ENCODE measurements around the gene FUZ. TPM values are rescaled to one million over a fixed set of nuclear protein-coding genes. Genes with fewer than 3 reads are reported as not detected.

Gene FUZ
- total and polyA plus RNA-seq, 2 experiments from 2014 or later: 19.5 to 20.4 TPM

DNA sequence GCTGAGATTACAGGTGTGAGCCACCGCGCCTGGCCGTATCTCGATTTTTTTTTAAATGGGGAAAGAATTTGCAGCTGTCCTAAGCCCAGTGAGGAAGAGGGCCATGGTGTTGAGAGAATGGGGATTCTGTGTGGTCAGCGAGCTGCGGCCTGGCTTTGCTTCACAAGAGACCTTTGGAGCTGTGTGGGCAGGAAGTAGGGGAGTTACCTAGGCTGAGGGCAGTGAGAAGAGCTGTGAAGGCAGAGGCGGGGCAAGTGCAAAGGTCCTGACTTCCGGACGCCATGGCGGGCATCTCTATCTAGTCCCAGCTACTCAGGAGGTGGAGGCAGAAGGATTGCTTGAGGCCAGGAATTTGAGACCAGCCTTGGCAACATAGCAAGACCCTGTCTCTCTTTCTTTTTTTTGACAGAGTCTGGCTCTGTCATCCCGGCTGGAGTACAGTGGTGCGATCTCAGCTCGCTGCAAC lies 41.4 kb downstream of the FUZ start:
- H3K4me3 ChIP-seq: no peak overlapping the region
- no peaks in the 10 kb centered on the region for H3K9me3 ChIP-seq (ENCODE audit: low read depth)
- no peaks in the 10 kb centered on the region for H3K27me3 ChIP-seq
- no peak for DNase-seq (ENCODE audit: low spot score)
- peaks cover 3% of the 10 kb centered on the region for H4K20me1 ChIP-seq (ENCODE audit: insufficient read depth, poor library complexity, severe bottlenecking)
- peaks cover 85% of the 10 kb centered on the region for H3K79me2 ChIP-seq
- H3K9me2 ChIP-seq (replicated peaks; ENCODE audit: insufficient read depth): no peaks in the 10 kb centered on the region
- TF ChIP-seq, protein P1, sequence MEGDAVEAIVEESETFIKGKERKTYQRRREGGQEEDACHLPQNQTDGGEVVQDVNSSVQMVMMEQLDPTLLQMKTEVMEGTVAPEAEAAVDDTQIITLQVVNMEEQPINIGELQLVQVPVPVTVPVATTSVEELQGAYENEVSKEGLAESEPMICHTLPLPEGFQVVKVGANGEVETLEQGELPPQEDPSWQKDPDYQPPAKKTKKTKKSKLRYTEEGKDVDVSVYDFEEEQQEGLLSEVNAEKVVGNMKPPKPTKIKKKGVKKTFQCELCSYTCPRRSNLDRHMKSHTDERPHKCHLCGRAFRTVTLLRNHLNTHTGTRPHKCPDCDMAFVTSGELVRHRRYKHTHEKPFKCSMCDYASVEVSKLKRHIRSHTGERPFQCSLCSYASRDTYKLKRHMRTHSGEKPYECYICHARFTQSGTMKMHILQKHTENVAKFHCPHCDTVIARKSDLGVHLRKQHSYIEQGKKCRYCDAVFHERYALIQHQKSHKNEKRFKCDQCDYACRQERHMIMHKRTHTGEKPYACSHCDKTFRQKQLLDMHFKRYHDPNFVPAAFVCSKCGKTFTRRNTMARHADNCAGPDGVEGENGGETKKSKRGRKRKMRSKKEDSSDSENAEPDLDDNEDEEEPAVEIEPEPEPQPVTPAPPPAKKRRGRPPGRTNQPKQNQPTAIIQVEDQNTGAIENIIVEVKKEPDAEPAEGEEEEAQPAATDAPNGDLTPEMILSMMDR (IDR thresholded peaks at IDR 0.05; ENCODE audit: poor library complexity): no peak
- TF ChIP-seq EZH2phosphoT487 (IDR thresholded peaks at IDR 0.05; ENCODE audit: low read depth, severe bottlenecking, unreplicated experiment) (no peak), EZH2 (IDR thresholded peaks at IDR 0.05; ENCODE audit: borderline replicate concordance) (no peak)
- no peaks in the 10 kb centered on the region for H3K36me3 ChIP-seq (replicated peaks; ENCODE audit: insufficient read depth, low read depth)
- H3K27ac ChIP-seq: no peak overlapping the region
- no peak overlapping the region for H3K4me2 ChIP-seq
- H3K4me1 ChIP-seq (ENCODE audit: insufficient read depth): peaks cover 6% of the 10 kb centered on the region
- 90% methylated on average over 13 of the region's 13 CpGs for WGBS (ENCODE audit: low lambda C conversion rate, missing lambda C conversion rate)
- H2AFZ ChIP-seq: no peak overlapping the region

DNA sequence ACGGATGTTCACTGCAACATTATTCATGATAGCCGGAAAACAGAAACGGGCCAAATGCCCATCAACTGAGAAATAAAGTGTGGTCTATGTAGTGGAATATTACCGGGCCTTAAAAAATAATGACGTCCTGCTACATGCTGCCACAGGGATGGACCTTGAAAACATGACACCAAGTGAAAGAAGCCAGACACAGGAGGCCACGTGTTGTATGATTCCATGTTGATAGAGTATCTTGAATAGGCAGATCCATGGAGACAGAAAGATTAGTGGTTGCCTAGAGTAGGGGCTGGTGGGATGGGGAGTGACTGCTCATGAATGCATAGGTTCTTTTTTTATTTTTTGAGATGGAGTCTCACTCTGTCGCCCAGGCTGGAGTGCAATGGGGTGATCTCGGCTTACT lies 42.6 kb downstream of the FUZ start:
- no peak overlapping the region for H2AFZ ChIP-seq
- peaks cover 78% of the 10 kb centered on the region for H3K79me2 ChIP-seq
- peaks cover 3% of the 10 kb centered on the region for H4K20me1 ChIP-seq (ENCODE audit: insufficient read depth, poor library complexity, severe bottlenecking)
- TF ChIP-seq EZH2phosphoT487 (IDR thresholded peaks at IDR 0.05; ENCODE audit: low read depth, severe bottlenecking, unreplicated experiment): no peak
- TF ChIP-seq, protein P1 (IDR thresholded peaks at IDR 0.05; ENCODE audit: poor library complexity): no peak
- DNase-seq (ENCODE audit: low spot score): no peak
- no peaks in the 10 kb centered on the region for H3K9me2 ChIP-seq (replicated peaks; ENCODE audit: insufficient read depth)
- H3K27ac ChIP-seq: no peak overlapping the region
- no peaks in the 10 kb centered on the region for H3K27me3 ChIP-seq
- peaks cover 11% of the 10 kb centered on the region for H3K4me1 ChIP-seq (ENCODE audit: insufficient read depth)
- H3K4me2 ChIP-seq: no peak overlapping the region
- H3K36me3 ChIP-seq (replicated peaks; ENCODE audit: insufficient read depth, low read depth): no peaks in the 10 kb centered on the region
- 94% methylated on average over 8 of the region's 8 CpGs for WGBS (ENCODE audit: low lambda C conversion rate, missing lambda C conversion rate)
- no peak overlapping the region for H3K4me3 ChIP-seq
- H3K9me3 ChIP-seq (ENCODE audit: low read depth): no peaks in the 10 kb centered on the region

DNA sequence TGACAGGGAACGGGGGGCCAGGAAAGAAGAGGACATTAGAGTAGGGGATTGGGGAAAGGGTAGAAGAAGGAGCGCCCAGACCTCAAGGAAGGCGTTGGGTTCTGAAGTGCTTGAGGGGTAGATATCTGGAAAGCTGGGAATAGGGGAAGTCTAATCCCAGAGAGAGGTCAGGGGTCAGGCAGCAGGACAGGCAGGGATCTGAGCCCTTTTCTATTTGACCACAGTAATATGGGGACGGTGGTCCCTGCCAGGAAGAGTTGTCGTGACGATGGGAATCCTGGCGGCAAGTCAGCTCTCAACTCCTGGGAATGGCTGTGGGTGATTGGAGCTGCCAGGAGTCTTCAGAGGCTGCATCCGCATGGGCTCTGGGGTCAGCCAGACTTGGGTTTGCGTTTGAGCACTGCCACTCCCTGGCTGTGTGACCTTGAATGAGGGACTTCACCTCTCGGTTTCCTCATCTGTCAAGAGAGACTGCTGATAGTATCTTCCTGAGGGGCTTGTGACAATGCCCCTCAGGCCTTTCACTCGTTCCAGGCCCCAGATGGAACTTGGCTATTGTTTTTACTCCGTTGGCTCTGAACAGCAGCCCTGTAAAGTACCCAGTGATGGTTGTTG lies 45.0 kb downstream of the FUZ start:
- DNase-seq (ENCODE audit: low spot score): no peak
- Histone ChIP-seq H3K36me3 (replicated peaks; ENCODE audit: insufficient read depth, low read depth) (no peaks in the 10 kb centered on the region), H3K27me3 (no peaks in the 10 kb centered on the region), H3K4me1 (ENCODE audit: insufficient read depth) (peaks cover 11% of the 10 kb centered on the region), H3K9me2 (replicated peaks; ENCODE audit: insufficient read depth) (no peaks in the 10 kb centered on the region), H3K4me2 (peak overlapping the region; percentile 94), H3K9me3 (ENCODE audit: low read depth) (no peaks in the 10 kb centered on the region), H3K4me3 (no peak overlapping the region), H3K79me2 (peaks cover 58% of the 10 kb centered on the region), H2AFZ (no peak overlapping the region), H3K27ac (no peak overlapping the region), H4K20me1 (ENCODE audit: insufficient read depth, poor library complexity, severe bottlenecking) (peaks cover 2% of the 10 kb centered on the region)
- 79% methylated on average over 12 of the region's 12 CpGs for WGBS (ENCODE audit: low lambda C conversion rate, missing lambda C conversion rate)
- TF ChIP-seq, protein P1 (IDR thresholded peaks at IDR 0.05; ENCODE audit: poor library complexity): no peak
- TF ChIP-seq EZH2 (IDR thresholded peaks at IDR 0.05; ENCODE audit: borderline replicate concordance) (no peak), EZH2phosphoT487 (IDR thresholded peaks at IDR 0.05; ENCODE audit: low read depth, severe bottlenecking, unreplicated experiment) (no peak)
